ENCODE results near the gene RAB9A. TPM values are rescaled to one million over a fixed set of nuclear protein-coding genes. Genes with fewer than 3 reads are reported as not detected.
A peak's percentile ranks its signal among the peaks of the same experiment; 100 is the strongest.

The RAB9A gene
- total and polyA plus RNA-seq, 7 experiments from 2014 or later = 10.1 to 22.8 (median 18.3) TPM

DNA sequence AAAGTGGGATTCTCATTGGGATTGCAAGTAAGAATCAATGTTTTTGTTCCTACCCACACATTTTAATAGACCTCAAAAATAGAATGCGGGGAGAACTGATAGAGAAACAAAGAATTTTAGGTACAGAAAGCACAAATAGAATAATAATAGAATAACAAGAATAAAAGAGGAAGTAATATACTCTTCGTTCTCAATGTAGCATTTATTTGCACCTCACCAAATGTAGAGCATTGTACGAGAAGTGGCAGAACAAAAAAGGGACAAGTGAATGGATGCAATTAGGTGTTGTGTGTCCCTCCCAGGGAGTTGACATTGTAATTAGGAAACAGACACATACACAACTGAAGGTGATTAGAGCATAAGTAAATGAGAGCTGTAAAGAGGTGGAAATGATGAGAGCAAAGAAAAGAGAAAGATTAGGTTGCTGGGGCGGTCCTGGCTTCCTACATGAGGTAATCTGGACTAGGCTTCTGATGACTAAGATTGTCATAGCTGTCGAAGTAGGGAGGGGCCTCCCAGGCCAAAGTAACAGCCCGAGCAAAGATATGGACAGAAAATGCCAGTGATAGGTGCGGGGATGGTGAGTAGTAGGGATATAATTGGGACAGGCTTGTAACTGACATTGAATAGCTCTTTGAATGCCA, 10.4 kb downstream of the RAB9A start:
- H3K9me3 Mint-ChIP-seq = peaks cover 0 to 2% (median 0%) of the 10 kb centered on the region in 11 donors
- peak overlapping the region in 6 of 9 donors; percentile 10 to 65 (median 42) for H3K27ac Mint-ChIP-seq
- H3K27me3 ChIP-seq (ENCODE audit: control insufficient read depth in 2 of 2, insufficient read depth in 2 of 2, low read length in 2 of 2) = no peaks in the 10 kb centered on the region
- H3K4me1 Mint-ChIP-seq = peaks cover 22 to 82% (median 52%) of the 10 kb centered on the region in 7 donors
- no peaks in the 10 kb centered on the region for H3K36me3 ChIP-seq (ENCODE audit: control insufficient read depth in 2 of 3, insufficient read depth in 3 of 3, low read length in 3 of 3)
- ChIA-PET POLR2A (interaction anchor here (0.7 to 1.3 kb wide), 3 partner anchors 20 to 357 kb away, joined by 3 to 4 read pairs (median 4); partner anchors contain the start of genes OFD1 and TRAPPC2), CTCF (no interaction called here)
- ATAC-seq (peak; percentile 38), DNase-seq (no peak)
- H3K4me3 ChIP-seq (ENCODE audit: low read length) = no peak overlapping the region
- H3K27me3 Mint-ChIP-seq = no peaks in the 10 kb centered on the region
- peaks cover 0 to 8% (median 7%) of the 10 kb centered on the region in 5 donors for H3K36me3 Mint-ChIP-seq
- H3K27ac ChIP-seq (ENCODE audit: low read depth, low read length) = no peak overlapping the region
- intact Hi-C loops (cut with micrococcal nuclease) = no loop called here
- H3K4me3 Mint-ChIP-seq = peak overlapping the region in 2 of 10 donors; percentile 38 to 66
- peaks cover 0 to 38% of the 10 kb centered on the region in 2 donors for H3K4me1 ChIP-seq (ENCODE audit: control insufficient read depth in 2 of 2, insufficient read depth in 2 of 2, low read length in 2 of 2)
- no peaks in the 10 kb centered on the region for H3K9me3 ChIP-seq (ENCODE audit: control insufficient read depth in 2 of 3, low read length in 3 of 3)

- no peak overlapping the region for H3K27ac ChIP-seq (ENCODE audit: low read depth, low read length)
- ATAC-seq (no peak), DNase-seq (no peak)
- H3K27me3 ChIP-seq (ENCODE audit: control insufficient read depth in 2 of 2, insufficient read depth in 2 of 2, low read length in 2 of 2) = no peaks in the 10 kb centered on the region
- H3K27me3 Mint-ChIP-seq = no peaks in the 10 kb centered on the region
- ChIA-PET POLR2A (no interaction called here), CTCF (no interaction called here)
- peaks cover 0 to 31% of the 10 kb centered on the region in 2 donors for H3K4me1 ChIP-seq (ENCODE audit: control insufficient read depth in 2 of 2, insufficient read depth in 2 of 2, low read length in 2 of 2)
- H3K27ac Mint-ChIP-seq = peak overlapping the region in 2 of 9 donors; percentile 25 to 34
- H3K4me1 Mint-ChIP-seq = peaks cover 16 to 75% (median 46%) of the 10 kb centered on the region in 7 donors
- H3K36me3 ChIP-seq (ENCODE audit: control insufficient read depth in 2 of 3, insufficient read depth in 3 of 3, low read length in 3 of 3) = no peaks in the 10 kb centered on the region
- no peaks in the 10 kb centered on the region for H3K9me3 ChIP-seq (ENCODE audit: control insufficient read depth in 2 of 3, low read length in 3 of 3)
- intact Hi-C loops (cut with micrococcal nuclease) = no loop called here
- peaks cover 0 to 2% (median 0%) of the 10 kb centered on the region in 11 donors for H3K9me3 Mint-ChIP-seq
- no peak overlapping the region for H3K4me3 ChIP-seq (ENCODE audit: low read length)
- peaks cover 0 to 8% (median 3%) of the 10 kb centered on the region in 5 donors for H3K36me3 Mint-ChIP-seq
- no peak overlapping the region for H3K4me3 Mint-ChIP-seq
Measured at GRCh38 chrX:13700380-13700779, 11.5 kb downstream of the RAB9A start.

GRCh38 chrX:13702111-13702789, 13.3 kb downstream of the RAB9A start:
- Histone ChIP-seq H3K4me3 (ENCODE audit: low read length) (no peak overlapping the region), H3K27me3 (ENCODE audit: control insufficient read depth in 2 of 2, insufficient read depth in 2 of 2, low read length in 2 of 2) (no peaks in the 10 kb centered on the region), H3K4me1 (ENCODE audit: control insufficient read depth in 2 of 2, insufficient read depth in 2 of 2, low read length in 2 of 2) (peaks cover 0 to 22% of the 10 kb centered on the region in 2 donors), H3K9me3 (ENCODE audit: control insufficient read depth in 2 of 3, low read length in 3 of 3) (no peaks in the 10 kb centered on the region), H3K27ac (ENCODE audit: low read depth, low read length) (peak overlapping the region; percentile 34), H3K36me3 (ENCODE audit: control insufficient read depth in 2 of 3, insufficient read depth in 3 of 3, low read length in 3 of 3) (no peaks in the 10 kb centered on the region)
- peaks cover 14 to 64% (median 32%) of the 10 kb centered on the region in 7 donors for H3K4me1 Mint-ChIP-seq
- ChIA-PET CTCF (no interaction called here), POLR2A (interaction anchor here (0.6 kb wide), 1 partner anchor 746 kb away, joined by 3 read pairs; no protein-coding TSS in a partner anchor)
- peaks cover 0 to 2% (median 0%) of the 10 kb centered on the region in 11 donors for H3K9me3 Mint-ChIP-seq
- H3K27me3 Mint-ChIP-seq = no peaks in the 10 kb centered on the region
- no peak for DNase-seq
- ATAC-seq = no peak
- intact Hi-C loops (cut with micrococcal nuclease) = loop anchor here in 1 of 2 donors (2.0 kb wide), 2 partner anchors 13 to 17 kb away; partner anchors contain the start of gene RAB9A
- peak overlapping the region in 6 of 9 donors; percentile 31 to 86 (median 66) for H3K27ac Mint-ChIP-seq
- H3K36me3 Mint-ChIP-seq = peaks cover 0 to 8% (median 3%) of the 10 kb centered on the region in 5 donors
- H3K4me3 Mint-ChIP-seq = peak overlapping the region in 3 of 10 donors; percentile 5 to 31 (median 13)

- peaks cover 0 to 18% of the 10 kb centered on the region in 2 donors for H3K4me1 ChIP-seq (ENCODE audit: control insufficient read depth in 2 of 2, insufficient read depth in 2 of 2, low read length in 2 of 2)
- Mint-ChIP-seq H3K9me3 (peaks cover 0 to 4% (median 0%) of the 10 kb centered on the region in 11 donors), H3K4me1 (peaks cover 14 to 61% (median 34%) of the 10 kb centered on the region in 7 donors), H3K36me3 (peaks cover 0 to 9% (median 4%) of the 10 kb centered on the region in 5 donors), H3K4me3 (no peak overlapping the region), H3K27ac (peak overlapping the region in 3 of 9 donors; percentile 18 to 56 (median 43)), H3K27me3 (no peaks in the 10 kb centered on the region)
- ChIA-PET POLR2A (interaction anchor here (1.3 kb wide), 1 partner anchor 12 kb away, joined by 4 read pairs; no protein-coding TSS in a partner anchor), CTCF (no interaction called here)
- no peaks in the 10 kb centered on the region for H3K36me3 ChIP-seq (ENCODE audit: control insufficient read depth in 2 of 3, insufficient read depth in 3 of 3, low read length in 3 of 3)
- H3K27me3 ChIP-seq (ENCODE audit: control insufficient read depth in 2 of 2, insufficient read depth in 2 of 2, low read length in 2 of 2) = no peaks in the 10 kb centered on the region
- no peak overlapping the region for H3K27ac ChIP-seq (ENCODE audit: low read depth, low read length)
- intact Hi-C loops (cut with micrococcal nuclease) = loop anchor here in 1 of 2 donors (2.0 kb wide), 2 partner anchors 14 to 16 kb away; partner anchors contain the start of gene RAB9A
- H3K4me3 ChIP-seq (ENCODE audit: low read length) = no peak overlapping the region
- no peaks in the 10 kb centered on the region for H3K9me3 ChIP-seq (ENCODE audit: control insufficient read depth in 2 of 3, low read length in 3 of 3)
- ATAC-seq (no peak), DNase-seq (no peak)
Measured at GRCh38 chrX:13703135-13703534, 14.2 kb downstream of the RAB9A start.

GRCh38 chrX:13703589-13703988, 14.7 kb downstream of the RAB9A start:
- ATAC-seq (no peak), DNase-seq (no peak)
- Mint-ChIP-seq H3K27me3 (no peaks in the 10 kb centered on the region), H3K4me1 (peaks cover 14 to 57% (median 34%) of the 10 kb centered on the region in 7 donors), H3K27ac (peak overlapping the region in 6 of 9 donors; percentile 15 to 83 (median 42)), H3K4me3 (no peak overlapping the region), H3K9me3 (peaks cover 0 to 4% (median 0%) of the 10 kb centered on the region in 11 donors), H3K36me3 (peaks cover 0 to 14% (median 4%) of the 10 kb centered on the region in 5 donors)
- Histone ChIP-seq H3K4me3 (ENCODE audit: low read length) (no peak overlapping the region), H3K27me3 (ENCODE audit: control insufficient read depth in 2 of 2, insufficient read depth in 2 of 2, low read length in 2 of 2) (no peaks in the 10 kb centered on the region), H3K4me1 (ENCODE audit: control insufficient read depth in 2 of 2, insufficient read depth in 2 of 2, low read length in 2 of 2) (peaks cover 0 to 13% of the 10 kb centered on the region in 2 donors), H3K9me3 (ENCODE audit: control insufficient read depth in 2 of 3, low read length in 3 of 3) (no peaks in the 10 kb centered on the region), H3K36me3 (ENCODE audit: control insufficient read depth in 2 of 3, insufficient read depth in 3 of 3, low read length in 3 of 3) (no peaks in the 10 kb centered on the region), H3K27ac (ENCODE audit: low read depth, low read length) (no peak overlapping the region)
- ChIA-PET CTCF (no interaction called here), POLR2A (interaction anchor here (1.3 kb wide), 1 partner anchor 12 kb away, joined by 4 read pairs; no protein-coding TSS in a partner anchor)
- intact Hi-C loops (cut with micrococcal nuclease) = loop anchor here in 1 of 2 donors (2.0 kb wide), 2 partner anchors 15 kb away; partner anchors contain the start of gene RAB9A

- no peak overlapping the region for H3K4me3 ChIP-seq (ENCODE audit: low read length)
- H3K27me3 ChIP-seq (ENCODE audit: control insufficient read depth in 2 of 2, insufficient read depth in 2 of 2, low read length in 2 of 2) = no peaks in the 10 kb centered on the region
- H3K27ac Mint-ChIP-seq = peak overlapping the region in 4 of 9 donors; percentile 5 to 71 (median 34)
- H3K9me3 ChIP-seq (ENCODE audit: control insufficient read depth in 2 of 3, low read length in 3 of 3) = no peaks in the 10 kb centered on the region
- H3K36me3 ChIP-seq (ENCODE audit: control insufficient read depth in 2 of 3, insufficient read depth in 3 of 3, low read length in 3 of 3) = peaks cover 0 to 5% (median 4%) of the 10 kb centered on the region in 3 experiments
- H3K27me3 Mint-ChIP-seq = no peaks in the 10 kb centered on the region
- DNase-seq (no peak), ATAC-seq (no peak)
- H3K4me3 Mint-ChIP-seq = no peak overlapping the region
- CTCF ChIA-PET = no interaction called here
- intact Hi-C loops (cut with micrococcal nuclease) = no loop called here
- H3K9me3 Mint-ChIP-seq = peaks cover 0 to 2% (median 0%) of the 10 kb centered on the region in 11 donors
- peaks cover 0 to 20% (median 5%) of the 10 kb centered on the region in 7 donors for H3K4me1 Mint-ChIP-seq
- H3K4me1 ChIP-seq (ENCODE audit: control insufficient read depth in 2 of 2, insufficient read depth in 2 of 2, low read length in 2 of 2) = peaks cover 0 to 10% of the 10 kb centered on the region in 2 donors
- POLR2A ChIA-PET = interaction anchor here (1.0 kb wide), 1 partner anchor 23 kb away, joined by 3 read pairs; the partner anchor contains the start of genes OFD1 and TRAPPC2
- no peak overlapping the region for H3K27ac ChIP-seq (ENCODE audit: low read depth, low read length)
- peaks cover 0 to 36% (median 12%) of the 10 kb centered on the region in 5 donors for H3K36me3 Mint-ChIP-seq
Measured at GRCh38 chrX:13711141-13711540, 22.2 kb downstream of the RAB9A start.
